ENCODE data around the gene KIFC3. TPM values are rescaled to one million over a fixed set of nuclear protein-coding genes. Genes with fewer than 3 reads are reported as not detected.
A peak's percentile ranks its signal among the peaks of the same experiment; 100 is the strongest.
"Not testable (repeated sequence)": the region's sequence is repeated elsewhere in the genome, so short reads cannot be mapped to it uniquely, and the experiment has no call there.

KIFC3 gene
- total RNA-seq, 1 donor from 2014 or later: 20.6 TPM

DNA sequence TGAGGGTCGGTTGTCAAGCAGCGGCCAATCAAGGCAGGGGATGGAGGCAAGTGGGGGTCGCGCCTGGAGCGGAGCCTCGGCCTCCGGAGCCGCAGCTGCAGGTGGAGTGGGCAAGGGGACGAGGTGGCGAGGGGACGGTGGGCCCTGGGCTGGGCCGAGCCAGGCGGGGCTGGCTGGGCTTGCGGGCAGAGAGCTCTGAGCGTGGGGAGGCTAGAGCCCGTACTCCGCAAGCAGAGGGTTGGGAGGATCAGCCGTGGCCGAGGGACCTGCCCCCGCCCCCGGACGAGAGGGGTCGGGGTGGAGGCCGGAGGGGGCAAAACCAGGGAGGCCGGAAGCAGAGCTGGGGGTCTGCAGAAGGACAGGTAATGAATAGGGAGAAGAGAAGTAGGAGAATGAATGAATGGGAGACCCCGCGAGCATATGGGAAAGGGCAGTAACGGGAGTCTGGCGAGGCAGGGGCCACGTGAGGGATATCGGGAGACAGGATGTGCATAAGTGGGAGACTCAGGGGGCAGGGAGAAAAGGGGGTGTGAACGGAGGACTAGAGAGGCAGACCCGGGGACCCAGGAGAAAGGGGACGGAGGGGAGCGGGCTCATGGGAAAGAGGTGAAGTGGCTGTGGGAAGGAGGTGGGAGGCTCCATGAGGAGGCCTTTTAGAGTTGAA is 66.4 kb downstream of the KIFC3 start, which contains the start of gene KATNB1:
Gene KATNB1, plus strand, starts transcription at position 16 of the 664 bp plus-strand sequence. CDS start 1,474 bp downstream, outside the sequence.
- peak; percentile 24 for ATAC-seq

DNA sequence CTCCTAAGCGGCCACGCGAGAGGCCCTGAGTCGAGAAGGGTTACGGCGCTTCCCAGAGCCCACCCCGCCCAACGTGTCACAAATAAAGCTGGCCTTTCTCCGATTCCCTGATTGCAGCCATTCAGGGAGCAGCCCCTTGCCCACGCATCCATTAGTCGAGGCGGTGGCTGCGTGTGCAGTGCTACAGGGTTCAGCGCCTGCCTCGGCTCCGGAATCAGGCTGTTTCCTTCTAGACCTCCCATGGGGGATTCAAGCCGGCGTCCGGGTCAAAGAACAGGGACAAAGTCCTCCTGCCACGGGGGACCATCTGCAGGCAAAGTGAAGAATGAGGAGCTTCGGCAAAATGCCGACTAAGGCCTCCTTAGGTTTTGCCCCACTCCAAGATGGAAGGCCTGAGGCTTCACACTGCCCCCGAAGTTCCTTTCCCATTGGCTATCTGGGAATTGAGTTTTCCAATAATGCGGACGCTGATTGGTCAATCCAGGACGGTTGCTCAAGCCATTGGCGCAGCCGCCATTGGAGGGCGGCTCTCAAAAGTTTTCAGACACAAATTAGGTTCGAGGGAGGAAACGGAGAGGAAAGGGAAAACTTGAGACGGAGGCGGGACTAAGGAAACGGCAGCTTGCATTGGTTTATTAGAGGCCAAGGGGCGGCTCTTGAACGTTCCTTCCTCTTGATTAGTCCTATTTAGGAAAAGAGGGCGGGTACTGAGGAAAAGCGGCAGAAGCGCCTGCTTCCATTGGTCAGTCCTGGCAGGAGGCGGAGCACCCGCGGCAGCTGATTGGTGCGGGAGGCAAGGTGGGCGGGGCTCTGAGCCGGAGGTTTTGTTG is 67.2 kb downstream of the KIFC3 start:
- peak; percentile 94 for ATAC-seq

DNA sequence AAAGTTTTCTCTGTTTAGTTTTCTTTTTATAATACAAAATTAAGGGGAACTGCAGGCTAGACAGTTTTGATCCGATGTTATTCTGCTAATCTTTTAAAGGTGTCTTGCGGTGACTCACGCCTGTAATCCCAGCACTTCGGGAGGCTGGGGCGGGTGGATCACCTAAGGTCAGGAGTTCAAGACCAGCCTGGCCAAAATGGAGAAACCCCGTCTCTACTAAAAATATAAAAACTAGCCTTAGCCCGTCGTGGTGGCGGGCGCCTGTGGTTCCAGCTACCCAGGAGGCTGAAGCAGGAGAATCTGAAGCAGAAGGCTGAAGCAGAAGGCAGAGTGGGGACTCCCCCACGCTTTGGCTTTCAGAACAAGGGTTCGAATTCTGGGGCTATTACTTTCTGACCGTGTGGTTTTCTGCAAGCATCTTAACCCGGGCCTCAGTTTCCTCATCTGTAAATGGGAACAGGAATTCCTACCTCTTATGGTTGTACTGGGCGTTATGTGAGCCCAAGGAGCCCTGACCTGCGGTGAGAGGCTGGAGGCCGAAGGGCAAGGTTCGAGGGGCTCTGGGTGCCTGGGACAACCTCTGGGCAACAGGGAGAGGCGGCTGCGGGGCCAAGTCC is 67.9 kb downstream of the KIFC3 start:
- ATAC-seq: no peak

DNA sequence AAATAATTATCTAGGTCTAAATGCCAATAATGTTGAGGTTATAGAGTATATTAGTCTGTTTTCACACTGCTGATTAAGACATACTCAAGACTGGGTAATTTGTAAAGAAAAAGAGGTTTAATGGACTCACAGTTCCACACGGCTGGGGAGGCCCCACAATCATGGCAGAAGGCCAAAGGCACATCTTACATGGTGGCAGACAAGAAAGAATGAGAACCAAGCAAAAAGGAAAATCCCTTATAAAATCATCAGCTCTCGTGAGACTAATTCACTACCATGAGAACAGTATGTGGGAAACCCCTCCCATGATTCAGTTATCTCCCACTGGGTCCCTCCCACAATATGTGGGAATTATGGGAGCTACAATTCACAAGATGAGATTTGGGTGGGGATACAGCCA is 69.6 kb downstream of the KIFC3 start:
- ATAC-seq: no peak

DNA sequence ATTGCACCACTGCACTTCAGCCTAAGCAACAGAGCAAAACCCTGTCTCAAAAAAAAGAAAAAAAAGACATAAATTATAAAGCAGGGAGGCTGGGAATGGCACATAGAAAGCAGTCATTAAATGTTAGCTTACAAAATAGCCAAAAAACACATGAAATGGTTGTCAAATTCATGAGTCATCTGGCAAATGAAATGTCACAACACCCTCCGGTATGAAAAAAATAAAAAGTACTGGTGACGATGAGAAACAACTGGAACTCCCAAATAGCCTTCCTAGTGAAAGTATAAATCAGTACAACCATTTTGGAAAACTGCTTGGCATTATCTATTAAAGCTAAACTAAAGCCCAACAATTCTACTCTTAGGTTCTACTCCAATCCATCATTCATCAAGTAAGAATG is 70.3 kb downstream of the KIFC3 start:
- ATAC-seq: no peak

DNA sequence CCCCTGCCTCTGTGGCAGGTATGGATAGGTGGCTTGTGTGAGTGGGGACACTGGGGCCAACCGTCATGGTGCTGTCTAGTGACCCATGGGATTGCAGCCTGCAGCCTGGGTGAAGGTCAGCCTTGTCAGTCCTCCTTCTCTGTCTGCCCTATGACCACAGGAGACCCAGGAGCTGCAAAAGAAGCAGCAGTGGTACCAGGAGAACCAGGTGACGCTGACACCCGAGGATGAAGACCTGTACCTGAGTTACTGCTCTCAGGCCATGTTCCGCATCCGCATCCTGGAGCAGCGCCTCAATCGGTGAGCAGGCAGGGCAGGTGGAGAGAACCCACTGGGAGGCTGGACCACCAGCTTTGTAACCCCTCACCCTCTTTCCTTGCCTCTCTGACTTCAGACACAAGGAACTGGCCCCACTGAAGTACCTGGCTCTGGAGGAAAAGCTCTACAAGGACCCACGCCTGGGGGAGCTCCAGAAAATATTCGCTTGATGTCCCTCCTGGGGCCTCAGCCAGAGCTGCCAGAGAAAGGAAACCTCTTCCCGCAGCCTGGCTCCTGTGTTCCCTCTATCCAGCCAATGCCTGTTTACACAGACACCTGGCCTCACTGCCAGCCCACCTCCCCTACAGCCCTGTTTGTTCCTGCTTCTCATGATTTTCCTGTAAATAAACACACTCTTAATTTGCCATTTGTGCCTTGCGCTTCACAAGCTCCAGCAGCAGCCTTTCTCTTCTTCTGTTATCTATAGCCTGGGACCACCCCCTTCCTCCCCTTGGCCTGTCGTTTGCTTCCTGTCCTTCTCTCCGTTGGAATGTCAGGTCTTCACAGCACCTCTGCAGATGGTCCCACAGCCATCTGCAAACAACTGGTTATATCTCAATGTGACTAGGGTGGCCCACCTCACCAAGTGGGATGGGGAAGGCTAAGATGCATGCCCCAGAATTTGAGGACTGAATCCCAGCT is 71.2 kb downstream of the KIFC3 start:
- no peak for ATAC-seq

DNA sequence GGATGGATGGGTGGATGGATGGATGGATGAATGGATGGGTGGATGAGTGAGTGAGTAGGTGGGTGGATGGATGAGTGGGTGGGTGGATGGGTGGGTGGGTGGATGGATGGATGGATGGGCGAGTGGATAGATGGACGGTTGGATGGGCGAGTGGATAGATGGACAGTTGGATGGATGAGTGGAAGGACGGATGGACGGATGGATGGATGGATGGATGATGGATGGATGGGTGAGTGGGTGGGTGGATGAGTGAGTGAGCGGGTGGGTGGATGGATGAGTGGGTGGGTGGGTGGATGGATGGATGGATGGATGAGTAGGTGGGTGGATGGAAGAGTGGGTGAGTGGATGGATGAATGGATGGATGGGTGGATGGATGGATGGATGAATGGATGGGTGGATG is 72.4 kb downstream of the KIFC3 start:
- not testable (repeated sequence) for ATAC-seq

DNA sequence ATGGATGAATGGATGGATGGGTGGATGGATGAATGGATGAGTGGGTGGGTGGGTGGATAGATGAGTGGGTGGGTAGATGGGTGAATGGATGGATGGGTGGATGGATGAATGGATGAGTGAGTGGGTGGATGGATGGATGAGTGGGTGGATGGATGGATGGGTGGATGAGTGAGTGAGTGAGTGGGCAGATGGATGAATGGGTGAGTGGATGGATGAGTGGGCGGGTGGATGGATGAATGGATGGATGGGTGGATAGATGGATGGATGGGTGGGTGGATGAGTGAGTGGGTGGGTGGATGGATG is 73.2 kb downstream of the KIFC3 start:
- ATAC-seq: no peak

DNA sequence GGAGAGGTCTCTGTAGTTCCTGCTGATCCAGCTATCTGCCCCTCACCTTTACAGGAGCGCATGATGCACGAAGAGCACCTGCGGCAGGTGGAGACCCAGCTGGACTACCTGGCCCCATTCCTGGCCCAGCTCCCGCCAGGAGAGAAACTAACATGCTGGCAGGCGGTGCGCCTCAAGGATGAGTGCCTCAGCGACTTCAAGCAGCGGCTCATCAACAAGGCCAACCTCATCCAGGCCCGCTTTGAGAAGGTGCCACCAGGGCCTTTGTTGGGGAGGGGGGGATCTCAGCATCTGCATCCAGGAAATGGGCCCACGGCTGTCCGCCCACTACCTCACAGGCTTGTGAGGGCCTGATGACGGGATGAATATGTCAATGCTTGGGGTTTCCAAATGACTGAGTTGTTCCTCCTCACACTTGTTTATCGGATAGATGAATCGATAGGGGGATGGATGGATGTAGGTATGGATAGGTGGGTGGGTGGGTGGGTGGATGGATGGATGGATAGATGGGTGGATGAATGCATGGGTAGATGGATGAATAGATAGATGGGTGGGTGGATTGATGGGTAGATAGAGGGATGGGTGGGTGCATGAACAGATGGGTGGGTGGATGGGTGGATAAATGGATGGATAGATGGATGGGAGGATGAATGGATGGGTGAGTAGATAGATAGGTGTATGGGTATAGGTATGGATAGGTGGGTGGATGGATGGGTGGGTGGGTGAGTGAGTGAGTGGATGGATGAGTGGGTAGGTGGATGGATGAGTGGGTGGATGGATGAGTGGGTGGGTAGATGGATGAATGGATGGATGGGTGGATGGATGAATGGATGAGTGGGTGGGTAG is 73.7 kb downstream of the KIFC3 start:
- ATAC-seq: no peak

DNA sequence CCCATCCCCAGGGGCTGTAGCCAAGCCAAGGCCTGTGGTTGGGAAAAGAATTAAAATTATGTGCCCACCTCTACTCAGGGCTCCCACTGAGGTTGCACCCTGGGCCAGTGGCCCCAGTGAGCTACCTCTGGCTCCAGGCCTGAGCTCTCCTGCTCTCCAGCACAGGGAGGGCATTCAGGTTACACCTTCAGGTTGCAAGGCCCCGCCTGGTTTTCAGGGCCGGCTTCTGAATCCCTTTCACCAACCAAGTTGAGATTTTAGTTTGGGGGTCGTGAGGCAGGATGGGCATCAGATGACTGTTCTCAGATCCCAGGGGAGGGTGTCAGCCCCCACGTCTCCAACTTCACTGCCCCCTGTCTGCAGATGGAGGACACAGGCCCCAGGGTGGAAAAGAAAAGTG is 74.7 kb downstream of the KIFC3 start:
- ATAC-seq: no peak

DNA sequence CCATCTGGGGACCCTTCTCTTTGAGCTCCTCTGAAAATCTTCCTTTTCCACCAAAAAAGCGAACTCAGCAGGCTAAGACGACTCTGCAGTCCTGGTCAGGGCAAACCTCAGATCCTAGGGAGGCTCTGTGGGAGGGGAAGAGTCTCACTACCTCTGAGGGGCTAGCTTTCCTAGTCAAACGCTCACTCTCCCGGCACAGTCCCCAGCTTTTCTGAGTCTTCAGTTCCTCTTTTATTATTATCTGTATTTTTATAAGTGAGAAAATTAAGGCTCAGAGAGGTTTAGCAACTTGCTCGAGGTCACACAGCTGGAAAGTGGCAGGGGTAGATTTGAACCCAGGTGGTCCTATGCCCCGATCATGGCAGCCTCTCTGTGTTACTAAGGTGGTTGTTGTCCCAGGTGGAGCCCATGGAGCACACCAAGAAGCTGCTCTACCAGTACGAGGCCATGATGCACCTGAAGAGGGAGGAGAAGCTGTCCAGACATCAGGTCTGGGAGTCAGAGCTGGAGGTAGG is 75.8 kb downstream of the KIFC3 start:
- ATAC-seq: no peak

DNA sequence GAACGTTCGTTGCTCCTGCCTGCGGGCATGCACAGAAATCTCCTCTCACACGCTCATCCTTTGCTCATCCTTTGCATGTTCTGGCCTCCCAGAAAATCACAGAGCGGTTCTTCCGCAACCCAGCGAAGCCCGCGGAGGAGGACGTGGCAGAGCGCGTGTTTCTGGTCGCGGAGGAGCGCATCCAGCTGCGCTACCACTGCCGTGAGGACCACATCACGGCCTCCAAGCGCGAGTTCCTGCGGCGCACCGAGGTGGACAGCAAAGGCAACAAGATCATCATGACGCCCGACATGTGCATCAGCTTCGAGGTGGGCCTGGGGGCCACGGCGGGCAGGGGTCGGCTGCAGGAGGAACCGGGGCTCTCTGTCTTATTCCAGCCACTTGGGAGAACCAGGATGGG is 76.3 kb downstream of the KIFC3 start:
- no peak for ATAC-seq

DNA sequence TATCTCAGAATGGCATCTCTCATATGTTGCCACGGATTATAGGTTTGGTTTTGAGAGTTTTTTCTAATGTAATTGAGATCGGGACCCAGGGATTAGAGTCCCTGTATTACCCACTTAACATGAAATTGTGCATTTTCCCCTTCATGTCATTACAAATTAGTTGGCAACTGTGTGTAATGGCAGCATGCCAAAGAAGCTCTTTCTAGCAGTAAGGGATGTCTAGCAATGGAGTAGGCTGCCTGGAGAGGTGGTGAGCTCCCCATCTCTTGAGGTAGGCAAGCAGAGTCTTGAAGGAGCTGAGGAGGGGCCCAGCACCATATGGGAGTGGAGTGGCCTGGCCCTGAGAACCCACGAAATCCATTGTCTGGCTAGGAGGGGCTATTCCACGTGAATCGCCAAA is 76.7 kb downstream of the KIFC3 start:
- no peak for ATAC-seq

DNA sequence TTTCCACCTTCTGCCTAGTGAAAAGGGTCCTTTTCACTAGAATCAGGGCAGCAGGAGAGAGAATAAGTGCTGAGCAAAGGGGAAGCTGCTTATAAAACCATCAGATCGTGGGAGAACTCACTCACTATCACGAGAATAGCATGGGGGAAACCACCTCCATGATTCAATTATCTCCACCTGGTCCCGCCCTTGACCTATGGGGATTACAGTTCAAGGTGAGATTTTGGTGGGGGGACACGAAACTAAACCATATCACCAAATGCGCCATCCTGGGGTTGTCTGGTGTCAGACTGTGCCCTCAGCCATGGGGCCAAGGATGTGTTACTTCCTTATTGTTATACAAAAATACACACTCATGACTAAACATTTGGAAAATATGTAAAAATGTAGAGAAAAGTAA is 77.1 kb downstream of the KIFC3 start:
- no peak for ATAC-seq

DNA sequence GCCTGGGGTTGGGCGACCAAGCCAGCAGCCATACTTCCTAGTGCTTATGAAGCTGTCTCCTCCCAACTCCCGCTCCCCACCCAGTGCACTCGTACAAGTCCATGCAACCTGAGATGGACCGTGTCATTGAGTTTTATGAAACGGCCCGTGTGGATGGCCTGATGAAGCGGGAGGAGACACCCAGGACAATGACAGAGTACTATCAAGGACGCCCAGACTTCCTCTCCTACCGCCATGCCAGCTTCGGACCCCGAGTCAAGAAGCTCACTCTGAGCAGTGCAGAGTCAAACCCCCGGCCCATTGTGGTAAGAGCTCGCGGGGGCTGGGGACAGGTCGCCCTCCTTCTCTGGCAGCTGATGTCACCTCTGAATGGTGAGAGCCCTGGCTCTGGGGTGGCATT is 77.8 kb downstream of the KIFC3 start:
- ATAC-seq: no peak

DNA sequence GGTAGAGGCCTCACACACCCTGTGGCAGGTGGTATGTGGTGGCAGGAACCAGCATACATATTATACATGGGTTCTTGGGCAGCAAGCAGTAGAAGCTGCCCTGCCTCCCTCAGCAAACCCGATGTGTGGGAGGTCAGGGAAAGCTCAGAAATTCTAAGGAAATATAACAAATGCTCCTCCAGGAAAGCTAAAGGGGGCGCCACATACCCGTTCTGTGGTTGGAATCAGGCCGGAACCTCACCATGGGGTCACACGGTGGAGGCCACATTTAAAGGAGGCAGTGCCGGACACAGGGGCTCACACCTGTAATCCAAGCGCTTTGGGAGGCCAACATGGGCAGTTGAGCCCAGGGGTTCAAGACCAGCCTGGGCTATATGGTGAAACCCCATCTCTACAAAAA is 79.1 kb downstream of the KIFC3 start:
- ATAC-seq: no peak

DNA sequence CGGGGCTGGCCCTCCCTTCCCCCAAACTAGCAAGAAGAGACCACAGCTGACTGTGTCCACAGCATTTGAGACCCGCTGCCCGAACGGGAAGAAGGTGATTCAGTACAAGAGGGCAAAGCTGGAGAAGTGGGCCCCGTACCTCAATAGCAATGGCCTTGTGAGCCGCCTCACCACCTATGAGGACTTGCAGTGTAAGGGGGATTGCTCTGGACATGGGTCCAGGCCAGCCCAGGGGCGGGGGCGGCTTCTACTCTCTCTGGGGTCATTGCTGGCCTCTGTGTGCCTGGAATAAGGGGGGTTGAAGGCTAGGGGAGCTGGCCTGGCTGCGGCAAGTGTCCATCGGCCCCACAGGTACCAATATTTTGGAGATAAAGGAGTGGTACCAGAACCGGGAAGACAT is 79.6 kb downstream of the KIFC3 start:
- ATAC-seq: no peak

DNA sequence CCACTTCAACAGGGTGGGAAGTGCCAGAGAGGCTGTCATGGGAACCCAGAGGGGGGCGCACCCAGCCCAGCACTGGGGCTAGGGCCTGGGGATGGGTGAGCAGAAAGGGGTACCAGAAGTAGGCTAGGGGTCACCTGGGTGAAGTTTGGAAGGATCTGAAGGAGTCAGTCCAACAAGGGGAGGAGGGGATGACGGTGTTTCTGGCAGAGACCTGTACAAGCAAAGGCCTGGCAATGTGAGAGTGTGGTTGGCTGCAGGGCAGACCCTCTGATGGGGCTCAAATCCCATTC is 80.1 kb downstream of the KIFC3 start:
- no peak for ATAC-seq

DNA sequence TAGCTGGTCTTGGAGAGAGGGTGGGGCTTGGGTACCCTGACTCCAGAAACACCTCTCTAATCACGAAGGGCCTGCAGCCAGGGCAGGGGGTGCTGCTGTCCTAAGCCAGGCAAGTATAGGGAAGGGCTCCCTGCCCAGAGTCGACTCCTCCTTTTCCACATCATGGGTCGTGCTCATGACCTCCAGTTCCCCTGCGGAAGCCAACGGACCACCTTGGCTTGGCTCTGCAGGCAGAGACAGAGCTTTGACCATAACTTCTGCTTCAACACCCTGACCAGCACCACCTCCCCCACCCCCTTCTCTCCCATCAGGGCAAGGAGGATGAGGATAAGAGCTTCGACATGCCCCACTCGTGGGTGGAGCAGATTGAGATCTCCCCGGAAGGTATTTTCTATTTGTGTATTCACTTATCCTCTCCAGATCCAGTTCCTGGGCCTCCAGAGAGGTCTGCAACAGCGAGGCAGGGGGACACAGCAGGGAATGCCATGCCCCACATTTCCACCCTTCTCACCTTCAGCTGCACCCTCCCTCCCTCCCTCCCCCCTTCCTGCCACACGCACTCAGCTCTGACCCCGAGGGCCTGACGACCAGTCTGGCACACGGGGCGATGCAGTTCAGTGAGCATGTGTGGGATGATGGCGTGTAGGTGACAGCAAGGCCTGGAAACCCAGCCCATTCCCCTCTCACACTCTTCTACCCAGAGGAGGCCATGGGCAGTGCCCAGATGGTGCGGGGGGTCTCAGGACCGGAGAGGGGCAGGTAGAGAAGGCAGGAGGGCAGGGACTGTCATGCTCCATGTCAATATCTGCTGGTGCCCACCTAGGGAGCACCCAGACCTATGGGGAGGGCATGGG is 80.7 kb downstream of the KIFC3 start:
- ATAC-seq: no peak

DNA sequence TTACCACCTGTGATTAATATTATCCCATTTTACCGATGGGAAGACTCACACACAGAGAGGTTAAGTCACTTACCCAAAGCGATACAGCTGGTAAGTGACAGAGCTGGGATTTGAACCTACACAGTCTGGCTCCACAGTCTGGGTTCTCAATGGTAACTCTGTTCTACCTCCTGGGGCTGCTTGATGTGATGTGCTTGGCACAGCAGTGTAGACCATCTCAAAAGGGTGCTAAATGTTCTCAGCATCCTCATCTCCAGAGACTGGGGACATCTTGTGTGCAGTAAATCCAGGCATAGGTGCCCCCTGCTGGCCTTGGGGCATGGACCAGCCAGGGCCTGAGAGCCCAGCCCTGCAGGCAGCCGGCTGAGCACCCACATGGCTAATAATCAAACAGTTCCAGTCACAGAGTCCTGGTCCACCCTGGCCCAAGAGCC is 82.1 kb downstream of the KIFC3 start:
- peak; percentile 50 for ATAC-seq

DNA sequence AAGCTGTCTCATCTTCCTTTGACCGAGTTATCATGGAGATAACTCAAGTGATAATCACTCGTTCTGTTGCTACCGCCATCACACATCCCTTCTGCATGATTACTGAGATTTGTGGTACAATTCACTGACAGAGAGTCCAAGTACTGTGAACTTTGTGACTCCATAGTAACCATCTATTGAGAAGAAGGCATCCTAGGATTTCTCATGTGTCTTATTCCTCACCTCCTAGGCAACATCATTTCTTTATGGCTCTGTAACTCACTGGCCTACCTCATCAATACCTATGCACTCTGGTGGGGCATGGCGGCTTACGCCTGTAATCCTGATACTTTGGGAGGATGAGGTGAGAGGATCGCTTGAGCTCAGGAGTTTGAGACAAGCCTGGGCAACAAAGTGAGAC is 88.2 kb downstream of the KIFC3 start:
- no peak for ATAC-seq

Data from esophagus mucosa (tissue), 1 donor.